ENCODE measurements around the gene C12orf76.

Gene C12orf76

DNA sequence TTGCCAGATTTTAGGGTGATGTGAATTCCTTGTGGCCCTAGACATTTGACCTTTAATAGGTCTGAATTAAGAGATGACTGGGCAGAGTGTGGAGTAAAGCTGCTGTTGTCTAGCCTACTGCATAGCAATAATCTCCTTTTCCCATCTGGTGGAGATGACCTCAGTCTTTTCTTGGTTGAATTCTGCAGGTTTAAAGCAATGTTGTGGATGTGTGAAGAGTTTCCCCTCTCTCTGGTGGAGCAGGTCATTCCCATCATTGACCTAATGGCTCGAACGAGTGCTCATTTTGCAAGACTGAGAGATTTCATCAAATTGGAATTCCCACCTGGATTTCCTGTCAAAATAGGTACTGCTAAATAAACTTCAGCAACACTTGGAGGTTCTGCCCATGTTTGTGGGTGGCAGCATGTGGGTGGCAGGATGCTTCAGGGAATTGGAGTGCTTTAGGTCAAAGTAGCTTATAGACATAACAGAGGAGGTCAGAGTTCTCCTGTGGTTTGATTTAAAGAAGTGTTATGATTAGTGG lies 19.0 kb downstream of the C12orf76 start:
- no peak overlapping the region for H3K27ac ChIP-seq (ENCODE audit: extremely low read depth, low read depth, low read length)
- H3K9me3 ChIP-seq (ENCODE audit: control insufficient read depth, insufficient read depth, low read depth, low read length) = no peaks in the 10 kb centered on the region
- peaks cover 31 to 65% of the 10 kb centered on the region in 2 experiments for H3K36me3 ChIP-seq (ENCODE audit: control insufficient read depth in 2 of 2, insufficient read depth in 1 of 2, low read length in 2 of 2)
- POLR2A ChIA-PET = no interaction called here
- TF ChIP-seq ZNF555 (tag by site-specific recombination; conservative IDR thresholded peaks at IDR 0.05) = no peak
- no peak for TF ChIP-seq ZNF202 (tag by site-specific recombination; IDR thresholded peaks at IDR 0.05; ENCODE audit: borderline replicate concordance)
- TF ChIP-seq, protein P1, sequence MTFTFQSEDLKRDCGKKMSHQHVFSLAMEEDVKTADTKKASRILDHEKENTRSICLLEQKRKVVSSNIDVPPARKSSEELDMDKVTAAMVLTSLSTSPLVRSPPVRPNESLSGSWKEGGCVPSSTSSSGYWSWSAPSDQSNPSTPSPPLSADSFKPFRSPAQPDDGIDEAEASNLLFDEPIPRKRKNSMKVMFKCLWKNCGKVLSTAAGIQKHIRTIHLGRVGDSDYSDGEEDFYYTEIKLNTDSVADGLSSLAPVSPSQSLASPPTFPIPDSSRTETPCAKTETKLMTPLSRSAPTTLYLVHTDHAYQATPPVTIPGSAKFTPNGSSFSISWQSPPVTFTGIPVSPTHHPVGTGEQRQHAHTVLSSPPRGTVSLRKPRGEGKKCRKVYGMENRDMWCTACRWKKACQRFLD (tag by site-specific recombination; IDR thresholded peaks at IDR 0.05) = no peak
- no peak for TF ChIP-seq TRIM28 (IDR thresholded peaks at IDR 0.05; ENCODE audit: borderline replicate concordance, low read length)
- TF ChIP-seq ZNF664 (tag by site-specific recombination; IDR thresholded peaks at IDR 0.05) = no peak
- no peak for TF ChIP-seq SP3 (tag by site-specific recombination; IDR thresholded peaks at IDR 0.05)
- no peak for TF ChIP-seq ZNF596 (tag by site-specific recombination; IDR thresholded peaks at IDR 0.05)
- no peak for TF ChIP-seq KLF17 (tag by site-specific recombination; IDR thresholded peaks at IDR 0.05)
- no peak for TF ChIP-seq ZFP41 (tag by site-specific recombination; IDR thresholded peaks at IDR 0.05; ENCODE audit: borderline replicate concordance)
- peak; percentile 39 for TF ChIP-seq ZFHX2 (tag by site-specific recombination; conservative IDR thresholded peaks at IDR 0.05)
- peak; percentile 50; the same call in 1 of the 2 replicates for TF ChIP-seq EGR2 (tag by site-specific recombination; IDR thresholded peaks at IDR 0.05; ENCODE audit: low read depth)
- CTCF ChIA-PET = interaction anchor here (0.6 kb wide), 1 partner anchor 38 kb away, joined by 3 read pairs; no protein-coding TSS in a partner anchor
- H3K4me3 ChIP-seq (ENCODE audit: low read depth, low read length) = no peak overlapping the region
- H3K4me1 ChIP-seq (ENCODE audit: control insufficient read depth, insufficient read depth, low read length) = peaks cover 2% of the 10 kb centered on the region; the same call in 1 of the 2 replicates

DNA sequence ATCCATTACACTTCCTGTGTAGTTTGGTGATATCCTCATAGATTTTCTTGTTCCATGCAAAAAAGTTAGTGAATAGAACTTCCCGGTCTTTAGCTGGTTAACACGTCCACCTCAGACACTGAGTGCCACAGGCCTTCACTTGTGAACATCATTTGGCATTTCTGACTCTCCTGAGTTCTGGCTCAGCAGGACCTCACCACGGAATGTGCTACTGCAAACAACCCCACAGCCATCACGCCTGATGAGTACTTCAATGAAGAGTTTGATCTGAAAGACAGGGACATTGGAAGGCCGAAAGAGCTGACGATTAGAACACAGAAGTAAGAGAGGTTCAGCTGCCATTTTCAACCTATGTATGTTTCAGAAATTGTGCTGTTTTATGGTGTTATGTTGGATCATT lies 20.0 kb downstream of the C12orf76 start:
- ChIA-PET POLR2A (no interaction called here), CTCF (interaction anchor here (1.0 kb wide), 1 partner anchor 14 kb away, joined by 3 read pairs; no protein-coding TSS in a partner anchor)
- Histone ChIP-seq H3K4me3 (ENCODE audit: low read depth, low read length) (no peak overlapping the region), H3K27ac (ENCODE audit: extremely low read depth, low read depth, low read length) (no peak overlapping the region), H3K4me1 (ENCODE audit: control insufficient read depth, insufficient read depth, low read length) (peaks cover 2% of the 10 kb centered on the region; the same call in 1 of the 2 replicates), H3K9me3 (ENCODE audit: control insufficient read depth, insufficient read depth, low read depth, low read length) (no peaks in the 10 kb centered on the region), H3K36me3 (ENCODE audit: control insufficient read depth in 2 of 2, insufficient read depth in 1 of 2, low read length in 2 of 2) (peaks cover 27 to 61% of the 10 kb centered on the region in 2 experiments)
- TF ChIP-seq HOXC10 (CRISPR knock-in tag; IDR thresholded peaks at IDR 0.05) (no peak), ZNF501 (tag by site-specific recombination; IDR thresholded peaks at IDR 0.05) (no peak), ZNF473 (tag by site-specific recombination; IDR thresholded peaks at IDR 0.05) (no peak), ZBTB11 (tag by site-specific recombination; conservative IDR thresholded peaks at IDR 0.05; ENCODE audit: low read depth) (no peak), ZNF529 (tag by site-specific recombination; IDR thresholded peaks at IDR 0.05; ENCODE audit: insufficient replicate concordance) (no peak), ZNF26 (tag by site-specific recombination; IDR thresholded peaks at IDR 0.05) (no peak), HOXD13 (CRISPR knock-in tag; IDR thresholded peaks at IDR 0.05; ENCODE audit: borderline replicate concordance) (no peak), ZNF423 (tag by site-specific recombination; IDR thresholded peaks at IDR 0.05) (no peak), ZFP37 (tag by site-specific recombination; IDR thresholded peaks at IDR 0.05) (no peak), KLF9 (tag by site-specific recombination; IDR thresholded peaks at IDR 0.05; ENCODE audit: low read depth) (no peak), ZNF266 (tag by site-specific recombination; IDR thresholded peaks at IDR 0.05; ENCODE audit: low read depth) (no peak), MZF1 (tag by site-specific recombination; IDR thresholded peaks at IDR 0.05; ENCODE audit: borderline replicate concordance) (no peak), ZNF391 (tag by site-specific recombination; IDR thresholded peaks at IDR 0.05; ENCODE audit: borderline replicate concordance, low read depth) (no peak), ZNF530 (tag by site-specific recombination; IDR thresholded peaks at IDR 0.05; ENCODE audit: low read depth) (no peak), ZNF23 (tag by site-specific recombination; IDR thresholded peaks at IDR 0.05; ENCODE audit: borderline replicate concordance) (no peak)
- TF ChIP-seq, protein P2, sequence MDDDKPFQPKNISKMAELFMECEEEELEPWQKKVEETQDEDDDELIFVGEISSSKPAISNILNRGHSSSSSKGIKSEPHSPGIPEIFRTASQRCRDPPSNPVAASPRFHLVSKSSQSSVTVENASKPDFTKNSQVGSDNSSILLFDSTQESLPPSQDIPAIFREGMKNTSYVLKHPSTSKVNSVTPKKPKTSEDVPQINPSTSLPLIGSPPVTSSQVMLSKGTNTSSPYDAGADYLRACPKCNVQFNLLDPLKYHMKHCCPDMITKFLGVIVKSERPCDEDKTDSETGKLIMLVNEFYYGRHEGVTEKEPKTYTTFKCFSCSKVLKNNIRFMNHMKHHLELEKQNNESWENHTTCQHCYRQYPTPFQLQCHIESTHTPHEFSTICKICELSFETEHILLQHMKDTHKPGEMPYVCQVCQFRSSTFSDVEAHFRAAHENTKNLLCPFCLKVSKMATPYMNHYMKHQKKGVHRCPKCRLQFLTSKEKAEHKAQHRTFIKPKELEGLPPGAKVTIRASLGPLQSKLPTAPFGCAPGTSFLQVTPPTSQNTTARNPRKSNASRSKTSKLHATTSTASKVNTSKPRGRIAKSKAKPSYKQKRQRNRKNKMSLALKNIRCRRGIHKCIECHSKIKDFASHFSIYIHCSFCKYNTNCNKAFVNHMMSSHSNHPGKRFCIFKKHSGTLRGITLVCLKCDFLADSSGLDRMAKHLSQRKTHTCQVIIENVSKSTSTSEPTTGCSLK (tag by site-specific recombination; IDR thresholded peaks at IDR 0.05) = no peak
